Endothelial cell of hepatic sinusoid (primary cell): Measurements from ENCODE around the gene SORT1.
"Not testable (repeated sequence)": the region's sequence is repeated elsewhere in the genome, so short reads cannot be mapped to it uniquely, and the experiment has no call there.

Experiments
- in situ Hi-C: cut with HindIII; loops from 2 replicates; pipeline ENCODE4 v1.10.0; 2017; ENCODE audit warnings: low sequenced_read_pairs

Gene SORT1

GRCh38 chr1:109398343-109399225 lies 866 bp upstream of the SORT1 start:
- in situ Hi-C loops: no loop called here

- in situ Hi-C loops: no loop called here
Measured at GRCh38 chr1:109396871-109397580, 692 bp downstream of the SORT1 start.

GRCh38 chr1:109396513-109396839 lies 1.2 kb downstream of the SORT1 start:
- in situ Hi-C loops: no loop called here

- in situ Hi-C loops: no loop called here
Measured at GRCh38 chr1:109395602-109396512, 1.9 kb downstream of the SORT1 start.

GRCh38 chr1:109395282-109395599 lies 2.5 kb downstream of the SORT1 start:
- in situ Hi-C loops: not testable (repeated sequence)

- in situ Hi-C loops: no loop called here
Measured at GRCh38 chr1:109394591-109395281, 3.0 kb downstream of the SORT1 start.

GRCh38 chr1:109393617-109394233 lies 4.0 kb downstream of the SORT1 start:
- in situ Hi-C loops: no loop called here

- in situ Hi-C loops: no loop called here
Measured at GRCh38 chr1:109392788-109393616, 4.7 kb downstream of the SORT1 start.

GRCh38 chr1:109392037-109392787 lies 5.5 kb downstream of the SORT1 start:
- in situ Hi-C loops: no loop called here

- in situ Hi-C loops: no loop called here
Measured at GRCh38 chr1:109391626-109392025, 6.1 kb downstream of the SORT1 start.

- in situ Hi-C loops: no loop called here
Measured at GRCh38 chr1:109391157-109391556, 6.6 kb downstream of the SORT1 start.

- in situ Hi-C loops: no loop called here
Measured at GRCh38 chr1:109389638-109390341, 7.9 kb downstream of the SORT1 start.

- in situ Hi-C loops: no loop called here
Measured at GRCh38 chr1:109388884-109389637, 8.7 kb downstream of the SORT1 start.

- in situ Hi-C loops: no loop called here
Measured at GRCh38 chr1:109388208-109388711, 9.5 kb downstream of the SORT1 start.

GRCh38 chr1:109386054-109386717 lies 11.5 kb downstream of the SORT1 start:
- in situ Hi-C loops: no loop called here

GRCh38 chr1:109385417-109385816 lies 12.3 kb downstream of the SORT1 start:
- in situ Hi-C loops: no loop called here

- in situ Hi-C loops: no loop called here
Measured at GRCh38 chr1:109383854-109384253, 13.9 kb downstream of the SORT1 start.
